Spinal cord (tissue), 10 donors: Measurements from ENCODE around the gene KISS1R. TPM values are rescaled to one million over a fixed set of nuclear protein-coding genes. Genes with fewer than 3 reads are reported as not detected.

Experiments used
- DNase-seq, 6 donors: peaks; one replicate each; pipeline versions ENCODE4 v3.0.0 to v3.0.0-alpha.2; 2013 to 2015; ENCODE audit warnings: low spot score in 6 of 6, low read depth in 4 of 6
- H3K27ac ChIP-seq: one replicate; pipeline ENCODE4 v1.5.1; 2013; ENCODE audit warnings: low read depth, low read length, control low read depth
- H3K27me3 ChIP-seq: one replicate; pipeline ENCODE4 v1.6.1; 2013; ENCODE audit warnings: low read length; ENCODE audit not compliant: control insufficient read depth, insufficient read depth
- H3K36me3 ChIP-seq: one replicate; pipeline ENCODE4 v1.6.1; 2013; ENCODE audit warnings: low read length; ENCODE audit not compliant: control insufficient read depth, insufficient read depth
- H3K4me1 ChIP-seq: one replicate; pipeline ENCODE4 v1.6.1; 2013; ENCODE audit warnings: low read length; ENCODE audit not compliant: control insufficient read depth, insufficient read depth
- H3K4me3 ChIP-seq: one replicate; pipeline ENCODE4 v1.5.1; 2013; ENCODE audit warnings: low read depth, low read length, control low read depth
- H3K9me3 ChIP-seq: one replicate; pipeline ENCODE4 v1.6.1; 2013; ENCODE audit warnings: low read length; ENCODE audit not compliant: control insufficient read depth, insufficient read depth
- WGBS: methylation state at CpG from one replicate; pipeline ENCODE4 v1.1.5; 2013; ENCODE audit warnings: missing lambda C conversion rate; ENCODE audit not compliant: insufficient coverage; 5-methylcytosine and 5-hydroxymethylcytosine counted together
- polyA plus RNA-seq, 2 donors: library from polyadenylated mRNA; unstranded; fragments of 120-200 nt; gene quantifications; one replicate each; pipeline ENCODE4 v1.2.1, GENCODE V29; 2013; ENCODE audit not compliant: insufficient read length in 2 of 2
- total RNA-seq, 2 donors: library from RNA; depleted of rRNA in 1 of 2; stranded (reverse); fragments of 120-200 nt in 1 of 2; fragments of >200 nt in 1 of 2; gene quantifications; one replicate each; pipeline versions ENCODE4 v1.2.3 to v1.2.4, GENCODE V29; 2013 to 2014
- donor health status: healthy.

The KISS1R gene
- total and polyA plus RNA-seq, 4 donors: 0.50 to 2.7 (median 2.2) TPM

GRCh38 chr19:911197-912033, 5.7 kb upstream of the KISS1R start:
- no peak for DNase-seq
- Histone ChIP-seq H3K36me3 (peaks cover 20% of the 10 kb centered on the region), H3K4me3 (no peak overlapping the region)

GRCh38 chr19:912181-913079, 4.7 kb upstream of the KISS1R start:
- 0% methylated on average over 33 of the region's 69 CpGs for WGBS
- Histone ChIP-seq H3K4me3 (peak overlapping the region; percentile 79), H3K36me3 (peaks cover 16% of the 10 kb centered on the region), H3K27ac (no peak overlapping the region), H3K9me3 (no peaks in the 10 kb centered on the region), H3K27me3 (peaks cover 8% of the 10 kb centered on the region), H3K4me1 (peaks cover 20% of the 10 kb centered on the region)
- DNase-seq: peak in 1 of 6 donors; percentile 59

More at GRCh38 chr19:911197-912033, 5.7 kb upstream of the KISS1R start:
- Histone ChIP-seq H3K27me3 (no peaks in the 10 kb centered on the region), H3K4me1 (peaks cover 12% of the 10 kb centered on the region), H3K9me3 (no peaks in the 10 kb centered on the region), H3K27ac (no peak overlapping the region)
- 71% methylated on average over 31 of the region's 54 CpGs for WGBS

DNA sequence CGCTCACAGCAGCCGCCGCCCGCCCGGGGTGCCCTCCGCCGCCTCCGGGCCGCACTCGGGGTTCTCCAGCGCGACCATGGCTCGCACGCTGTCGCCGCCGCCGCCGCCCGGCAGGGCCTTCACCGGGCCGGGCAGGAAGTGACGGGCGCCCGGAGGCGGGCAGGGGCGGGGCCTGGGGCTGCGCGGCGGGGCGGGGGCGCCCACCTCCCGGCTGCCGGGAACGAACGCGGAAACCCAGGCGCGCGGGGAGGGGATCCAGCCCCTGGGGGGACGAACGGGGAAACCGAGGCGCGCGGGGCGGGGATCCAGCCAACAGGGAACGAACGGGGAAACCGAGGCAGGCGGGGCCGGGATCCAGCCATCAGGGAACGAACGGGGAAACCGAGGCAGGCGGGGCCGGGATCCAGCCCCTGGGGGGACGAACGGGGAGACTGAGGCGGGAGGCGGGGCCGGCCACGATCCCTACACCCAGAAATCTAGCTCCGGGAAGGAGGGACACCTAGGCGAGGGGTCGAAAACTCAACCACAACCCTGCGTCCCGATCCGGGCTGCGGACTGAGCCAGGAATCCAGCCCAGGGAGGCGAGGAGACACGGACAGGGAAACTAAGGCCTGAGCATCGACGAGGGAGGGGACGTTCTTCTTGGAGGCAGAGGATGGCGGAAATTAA, 3.9 kb upstream of the KISS1R start, which contains the start of gene R3HDM4:
Gene R3HDM4 (minus strand): TSS at position 140 of the 669 bp plus-strand sequence. CDS start 62 bp downstream, at position 78.
- Histone ChIP-seq H3K27ac (peak within 1 kb of the TSS; percentile 54), H3K36me3 (peaks cover 14% of the 10 kb centered on the region), H3K27me3 (peaks cover 15% of the 10 kb centered on the region), H3K9me3 (no peaks in the 10 kb centered on the region), H3K4me3 (peak within 1 kb of the TSS; percentile 82), H3K4me1 (peaks cover 27% of the 10 kb centered on the region)
- peak in 3 of 6 donors; percentile 43 to 88 (median 87) for DNase-seq
- WGBS: under 1% methylated on average over 75 of the region's 76 CpGs

DNA sequence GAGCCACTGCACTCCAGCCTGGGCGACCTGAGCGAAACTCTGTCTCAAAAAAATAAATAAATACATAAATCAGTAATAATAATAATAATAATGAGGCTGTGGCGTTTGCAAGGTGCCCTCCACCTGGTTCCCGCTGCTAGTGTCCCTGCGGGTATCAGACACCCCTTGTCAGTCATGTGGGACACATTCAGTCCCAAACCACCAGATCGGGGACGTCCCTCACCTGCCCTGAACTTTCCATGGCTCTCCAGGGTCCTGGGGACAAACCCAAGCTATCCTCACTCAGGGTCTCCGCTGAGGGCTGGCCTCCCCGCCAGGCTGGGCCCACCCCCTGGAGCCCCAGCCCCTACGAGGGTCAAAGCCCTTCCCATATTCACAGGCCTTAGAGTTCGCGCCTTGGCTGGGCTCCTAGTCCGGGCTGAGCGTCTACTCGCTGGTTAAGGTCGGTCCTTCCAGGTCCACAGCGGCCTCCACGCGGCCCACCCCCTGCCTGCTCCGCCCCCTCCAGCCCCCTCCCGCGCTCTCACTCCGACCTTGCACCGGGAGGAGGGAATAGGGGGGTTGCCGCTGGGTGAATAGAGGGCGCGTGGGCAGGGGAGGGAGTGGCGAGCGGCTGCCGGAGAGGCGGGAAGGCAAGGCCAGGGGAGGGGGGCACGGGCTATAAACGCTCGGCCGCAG, 349 bp upstream of the KISS1R start:
- DNase-seq: no peak
- Histone ChIP-seq H3K9me3 (no peaks in the 10 kb centered on the region), H3K4me1 (peaks cover 52% of the 10 kb centered on the region), H3K27ac (no peak overlapping the region), H3K27me3 (peaks cover 45% of the 10 kb centered on the region), H3K36me3 (no peaks in the 10 kb centered on the region), H3K4me3 (peak overlapping the region; percentile 2)
- 8% methylated on average over 20 of the region's 35 CpGs for WGBS

DNA sequence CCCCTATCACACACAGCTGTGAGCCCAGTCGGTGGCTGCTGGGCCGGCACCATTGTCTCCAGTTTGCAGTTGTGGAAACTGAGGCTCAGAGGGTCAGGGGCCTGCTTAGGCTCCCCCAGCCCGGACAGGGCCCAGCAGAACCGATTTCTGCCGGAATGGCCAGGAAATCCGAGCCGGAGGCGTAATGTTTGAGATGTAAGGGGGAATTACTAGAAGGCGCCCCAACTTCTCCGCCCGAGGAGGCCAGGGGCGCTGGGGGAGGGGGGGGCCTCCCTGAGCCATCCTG, 962 bp downstream of the KISS1R start:
- WGBS: 3% methylated on average over 12 of the region's 12 CpGs
- no peak for DNase-seq
- no peaks in the 10 kb centered on the region for H3K36me3 ChIP-seq
- peaks cover 45% of the 10 kb centered on the region for H3K27me3 ChIP-seq
- H3K4me3 ChIP-seq: no peak overlapping the region
- peaks cover 51% of the 10 kb centered on the region for H3K4me1 ChIP-seq
- no peaks in the 10 kb centered on the region for H3K9me3 ChIP-seq
- H3K27ac ChIP-seq: no peak overlapping the region

- peaks cover 45% of the 10 kb centered on the region for H3K27me3 ChIP-seq
- no peaks in the 10 kb centered on the region for H3K36me3 ChIP-seq
- no peak overlapping the region for H3K27ac ChIP-seq
- WGBS: 1% methylated on average over 46 of the region's 58 CpGs
- H3K9me3 ChIP-seq: no peaks in the 10 kb centered on the region
- no peak for DNase-seq
- no peak overlapping the region for H3K4me3 ChIP-seq
- H3K4me1 ChIP-seq: peaks cover 48% of the 10 kb centered on the region
These were observed 1.5 kb downstream of the KISS1R start for GRCh38 chr19:918481-919198.

- H3K4me3 ChIP-seq: no peak overlapping the region
- WGBS: 2% methylated on average over 68 of the region's 68 CpGs
- peak in 1 of 6 donors; percentile 18 for DNase-seq
- H3K27me3 ChIP-seq: peaks cover 45% of the 10 kb centered on the region
- H3K4me1 ChIP-seq: peaks cover 47% of the 10 kb centered on the region
- no peak overlapping the region for H3K27ac ChIP-seq
- no peaks in the 10 kb centered on the region for H3K9me3 ChIP-seq
- H3K36me3 ChIP-seq: no peaks in the 10 kb centered on the region
These were observed 2.3 kb downstream of the KISS1R start for GRCh38 chr19:919199-920050.
